Endothelial cell of umbilical vein (primary cell): ENCODE results near the gene SECTM1.

Experiments
- POLR2AphosphoS5 ChIP-seq: IDR thresholded peaks from 2 replicates; pipeline ENCODE4 v1.6.1; 2012; ENCODE audit warnings: low read depth, mild to moderate bottlenecking, control low read depth, low read length, moderate library complexity; ENCODE audit not compliant: insufficient read depth
- TF ChIP-seq, protein P1 (sequence below), 2 donors: IDR thresholded peaks; 1 replicate in 1 of 2; 2 replicates in 1 of 2; pipeline ENCODE4 v1.5.1; 2011; ENCODE audit warnings: low read length in 2 of 2, mild to moderate bottlenecking in 2 of 2, moderate library complexity in 2 of 2, control low read depth in 1 of 2, inconsistent platforms in 1 of 2, low read depth in 1 of 2; ENCODE audit not compliant: insufficient read depth in 1 of 2; ENCODE audit errors: extremely low read depth in 1 of 2
- TF ChIP-seq, protein P2 (sequence below): IDR thresholded peaks from 2 replicates; pipeline ENCODE4 v1.6.1; 2011; ENCODE audit not compliant: insufficient read depth, insufficient read length

DNA sequence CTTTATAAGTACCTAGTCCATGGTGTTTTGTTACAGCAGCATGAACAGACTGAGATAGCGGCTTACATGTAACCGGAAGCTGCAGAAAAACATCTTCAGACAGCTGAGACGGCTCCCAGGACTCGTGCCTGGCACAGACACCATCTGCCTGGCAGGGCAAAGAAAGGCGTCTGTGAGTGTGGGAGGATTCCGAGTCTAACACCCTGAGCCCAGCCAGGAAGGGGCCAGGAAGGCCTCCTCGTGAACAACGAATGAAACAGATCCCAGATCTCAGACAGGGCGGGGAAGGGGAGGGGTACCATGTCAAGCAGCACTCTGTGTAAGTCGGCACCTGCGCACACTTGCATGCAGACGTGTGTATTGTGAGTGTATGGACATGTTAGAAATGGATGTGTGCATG lies 55.7 kb downstream of the SECTM1 start:
- TF ChIP-seq, protein P1, sequence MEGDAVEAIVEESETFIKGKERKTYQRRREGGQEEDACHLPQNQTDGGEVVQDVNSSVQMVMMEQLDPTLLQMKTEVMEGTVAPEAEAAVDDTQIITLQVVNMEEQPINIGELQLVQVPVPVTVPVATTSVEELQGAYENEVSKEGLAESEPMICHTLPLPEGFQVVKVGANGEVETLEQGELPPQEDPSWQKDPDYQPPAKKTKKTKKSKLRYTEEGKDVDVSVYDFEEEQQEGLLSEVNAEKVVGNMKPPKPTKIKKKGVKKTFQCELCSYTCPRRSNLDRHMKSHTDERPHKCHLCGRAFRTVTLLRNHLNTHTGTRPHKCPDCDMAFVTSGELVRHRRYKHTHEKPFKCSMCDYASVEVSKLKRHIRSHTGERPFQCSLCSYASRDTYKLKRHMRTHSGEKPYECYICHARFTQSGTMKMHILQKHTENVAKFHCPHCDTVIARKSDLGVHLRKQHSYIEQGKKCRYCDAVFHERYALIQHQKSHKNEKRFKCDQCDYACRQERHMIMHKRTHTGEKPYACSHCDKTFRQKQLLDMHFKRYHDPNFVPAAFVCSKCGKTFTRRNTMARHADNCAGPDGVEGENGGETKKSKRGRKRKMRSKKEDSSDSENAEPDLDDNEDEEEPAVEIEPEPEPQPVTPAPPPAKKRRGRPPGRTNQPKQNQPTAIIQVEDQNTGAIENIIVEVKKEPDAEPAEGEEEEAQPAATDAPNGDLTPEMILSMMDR (IDR thresholded peaks at IDR 0.05; ENCODE audit: extremely low read depth in 1 of 2, insufficient read depth in 1 of 2, low read depth in 1 of 2, low read length in 2 of 2), result no peak
- TF ChIP-seq POLR2AphosphoS5, result no peak
- TF ChIP-seq, protein P2, sequence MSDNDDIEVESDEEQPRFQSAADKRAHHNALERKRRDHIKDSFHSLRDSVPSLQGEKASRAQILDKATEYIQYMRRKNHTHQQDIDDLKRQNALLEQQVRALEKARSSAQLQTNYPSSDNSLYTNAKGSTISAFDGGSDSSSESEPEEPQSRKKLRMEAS, result no peak
